Glomerular visceral epithelial cell (primary cell): Measurements from ENCODE around the gene MOCS1.

Experiments used
- DNase-seq: peaks from one replicate; pipeline ENCODE4 v3.0.0-alpha.2; 2016; ENCODE audit errors: extremely low spot score

Gene MOCS1

GRCh38 chr6:39924283-39924682, 10.0 kb downstream of the MOCS1 start:
- no peak for DNase-seq

DNA sequence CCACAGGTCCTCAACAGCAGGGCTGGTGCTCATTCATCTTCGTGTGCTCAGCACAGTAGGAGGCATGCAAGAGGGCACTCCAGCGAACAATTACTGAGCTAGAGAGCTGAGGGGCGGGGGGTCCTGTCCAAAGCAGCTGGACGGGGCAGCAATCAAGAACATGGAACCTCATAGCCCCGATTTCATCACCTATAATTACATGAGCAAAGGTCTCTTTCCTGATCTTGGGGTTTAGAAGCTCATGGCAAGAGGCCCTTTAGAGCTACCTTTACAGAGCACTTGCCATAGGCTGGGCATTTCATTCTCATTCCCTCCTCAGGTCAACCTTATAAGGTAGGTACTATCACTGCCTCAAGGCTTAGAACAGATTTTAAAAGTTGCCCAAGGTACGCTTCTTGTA, 10.4 kb downstream of the MOCS1 start:
- no peak for DNase-seq

GRCh38 chr6:39923394-39923793, 10.9 kb downstream of the MOCS1 start:
- DNase-seq = peak; percentile 62

DNA sequence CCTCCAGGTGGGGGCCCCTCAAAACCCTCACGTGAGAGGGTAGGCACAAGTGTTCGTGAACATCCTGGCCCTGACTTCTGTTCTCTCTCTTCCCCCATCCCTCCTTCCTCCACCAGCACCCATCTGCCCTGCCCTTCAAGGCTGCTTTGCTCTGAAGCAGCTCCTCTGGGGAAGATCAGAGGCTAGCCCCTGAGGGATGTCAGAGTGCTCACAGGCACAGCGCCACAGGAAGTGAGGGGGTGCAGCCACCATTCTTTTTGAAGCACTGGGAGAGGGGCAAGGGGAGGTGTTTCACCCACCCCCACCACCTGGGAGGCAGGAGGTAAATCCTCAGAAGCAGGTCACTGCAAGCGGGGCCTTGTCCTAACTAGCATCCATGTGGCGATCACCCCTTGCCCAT, 11.4 kb downstream of the MOCS1 start:
- DNase-seq = no peak

DNA sequence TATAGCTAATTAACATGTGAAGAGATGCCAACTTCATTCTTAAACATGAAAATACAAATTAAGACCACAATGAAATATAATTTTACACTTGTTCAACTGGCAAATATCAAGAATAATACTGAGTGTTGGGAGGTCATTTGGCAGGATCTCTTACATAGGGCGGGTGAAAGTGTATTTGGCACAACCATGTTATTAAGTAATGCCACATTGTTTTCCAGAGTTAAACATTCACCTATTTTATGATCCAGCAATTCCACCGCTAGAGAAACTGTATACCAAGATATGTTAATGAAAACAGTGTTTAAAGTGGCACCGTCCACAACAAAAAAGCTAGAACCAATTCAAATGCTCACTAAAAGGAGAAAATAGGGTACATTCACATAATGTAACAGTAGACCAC, 14.1 kb downstream of the MOCS1 start:
- no peak for DNase-seq

GRCh38 chr6:39918831-39919230, 15.4 kb downstream of the MOCS1 start:
- no peak for DNase-seq

GRCh38 chr6:39917981-39918380, 16.3 kb downstream of the MOCS1 start:
- DNase-seq = no peak

DNA sequence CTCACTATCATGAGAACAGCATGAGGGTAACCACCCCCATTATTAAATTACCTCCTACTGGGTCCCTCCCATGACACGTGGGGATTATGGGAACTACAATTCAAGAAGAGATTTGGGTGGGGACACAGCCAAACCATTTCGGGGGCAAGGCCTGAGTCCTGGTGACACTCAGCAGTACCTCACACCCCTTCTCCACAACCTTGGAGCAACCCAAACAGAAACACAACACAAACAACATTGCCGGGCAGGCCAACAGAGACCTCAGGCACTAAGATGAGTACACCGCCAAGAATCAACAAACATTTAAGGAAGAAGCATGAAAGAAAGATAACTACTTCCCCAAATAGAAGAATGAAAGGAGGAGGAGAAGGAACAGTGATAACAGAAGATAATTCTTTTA, 16.9 kb downstream of the MOCS1 start:
- no peak for DNase-seq

- no peak for DNase-seq
These were observed 18.4 kb downstream of the MOCS1 start for GRCh38 chr6:39915866-39916265.

GRCh38 chr6:39914239-39914638, 20.0 kb downstream of the MOCS1 start:
- DNase-seq = no peak

- DNase-seq = no peak
These were observed 20.8 kb downstream of the MOCS1 start for GRCh38 chr6:39913391-39913916.

DNA sequence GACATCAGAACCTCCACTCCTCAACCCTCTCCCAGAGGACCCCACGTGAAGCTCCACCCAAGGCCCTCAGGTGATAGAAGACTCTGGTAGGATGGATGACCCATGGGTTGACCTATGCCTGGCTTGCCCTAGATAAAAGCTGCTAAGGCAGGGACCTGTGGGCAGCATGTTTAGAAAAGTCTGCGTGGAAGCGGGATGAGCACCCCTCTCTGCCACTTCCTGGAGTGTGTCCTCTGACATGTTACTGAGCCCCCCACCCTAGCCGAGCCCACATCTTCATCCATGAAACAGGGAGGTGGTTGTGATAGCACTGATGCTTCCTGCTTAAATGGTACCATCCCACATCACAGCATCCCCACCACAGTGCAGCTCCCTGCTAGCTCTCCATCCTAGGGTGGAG, 21.8 kb downstream of the MOCS1 start:
- no peak for DNase-seq

DNA sequence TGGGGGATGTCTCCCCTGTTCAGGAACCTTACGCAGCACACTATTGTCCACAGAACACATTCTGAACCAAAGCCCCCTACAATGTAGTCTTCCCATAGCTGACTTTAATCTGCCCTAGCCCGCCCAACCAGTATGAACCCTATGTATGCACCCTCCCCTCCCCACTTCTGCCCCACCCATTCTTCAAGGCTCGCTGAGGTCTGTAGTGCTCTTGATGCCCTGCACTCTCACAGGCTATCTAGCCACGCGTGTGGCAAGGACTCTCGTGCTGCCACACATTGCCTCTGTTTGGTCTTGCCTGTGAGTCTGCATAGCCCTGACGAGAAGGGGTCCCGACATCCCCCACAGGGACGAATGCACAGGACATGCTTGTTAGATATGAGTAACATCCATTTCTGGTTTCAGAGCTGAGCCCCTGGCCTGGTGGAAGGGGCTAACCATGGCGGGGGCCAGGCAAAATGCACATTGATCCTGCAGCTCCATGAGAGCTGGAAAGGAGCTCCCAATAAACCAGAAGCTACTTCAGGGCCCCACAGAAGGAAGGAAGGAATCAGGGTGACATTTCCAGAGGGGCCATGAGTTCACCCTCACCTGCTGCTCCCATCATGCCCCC, 22.6 kb downstream of the MOCS1 start:
- DNase-seq = no peak

GRCh38 chr6:39910744-39911143, 23.5 kb downstream of the MOCS1 start:
- DNase-seq = no peak

- DNase-seq = no peak
These were observed 24.1 kb downstream of the MOCS1 start for GRCh38 chr6:39910164-39910563.

- no peak for DNase-seq
These were observed 24.6 kb downstream of the MOCS1 start for GRCh38 chr6:39909701-39910100.

- no peak for DNase-seq
These were observed 25.3 kb downstream of the MOCS1 start for GRCh38 chr6:39908838-39909583.

DNA sequence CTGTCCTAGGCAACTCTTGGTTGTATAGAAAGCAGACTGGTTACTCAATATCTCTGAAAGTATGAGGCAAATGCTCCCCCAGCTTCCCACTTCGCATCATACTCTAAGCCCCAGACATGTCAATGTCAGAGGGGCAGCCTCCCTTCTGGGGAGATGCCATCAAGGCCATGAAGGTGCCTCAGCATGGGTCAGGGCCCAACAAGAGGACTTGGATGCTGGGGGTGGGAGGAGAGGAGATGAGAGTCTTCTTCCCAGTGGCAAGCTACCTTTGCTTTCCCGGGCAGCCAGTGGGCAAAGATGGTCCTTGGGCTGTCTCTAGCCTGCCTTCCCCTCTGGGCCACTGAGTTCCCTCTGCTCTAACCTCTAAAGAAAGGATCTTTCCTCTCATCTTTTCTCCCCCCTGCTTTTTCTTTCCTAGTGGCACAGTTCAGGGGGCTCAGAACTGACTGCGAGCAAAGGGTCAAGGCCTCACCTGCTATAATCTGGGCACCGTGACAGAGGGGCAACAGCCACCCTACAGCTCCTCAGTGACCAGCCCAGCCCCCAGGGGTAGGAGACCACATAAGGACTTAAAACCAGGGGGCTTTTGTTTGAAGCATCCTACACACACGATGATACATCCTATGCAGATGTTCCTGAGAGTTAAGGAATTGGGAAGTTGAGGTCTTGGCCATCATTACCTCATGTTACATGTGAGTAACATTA, 26.2 kb downstream of the MOCS1 start:
- no peak for DNase-seq

GRCh38 chr6:39906318-39906761, 27.9 kb downstream of the MOCS1 start:
- no peak for DNase-seq

DNA sequence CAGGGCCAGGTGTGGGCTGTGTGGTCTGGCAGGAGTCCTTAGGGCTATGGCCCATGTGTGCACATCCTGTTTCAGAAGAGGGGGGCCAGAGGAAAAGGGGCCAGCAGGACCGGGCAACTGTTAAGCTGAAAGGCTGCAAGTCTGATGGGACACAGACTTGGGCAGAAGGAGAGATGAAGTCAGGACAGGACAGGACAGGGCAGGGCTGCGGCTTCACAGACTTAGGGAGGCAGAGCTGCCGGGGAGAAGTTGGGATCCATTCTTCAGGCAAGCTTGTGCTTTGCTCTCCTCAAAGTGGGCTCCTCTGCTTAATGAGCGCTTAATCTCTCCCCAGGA, 28.7 kb downstream of the MOCS1 start:
- no peak for DNase-seq

DNA sequence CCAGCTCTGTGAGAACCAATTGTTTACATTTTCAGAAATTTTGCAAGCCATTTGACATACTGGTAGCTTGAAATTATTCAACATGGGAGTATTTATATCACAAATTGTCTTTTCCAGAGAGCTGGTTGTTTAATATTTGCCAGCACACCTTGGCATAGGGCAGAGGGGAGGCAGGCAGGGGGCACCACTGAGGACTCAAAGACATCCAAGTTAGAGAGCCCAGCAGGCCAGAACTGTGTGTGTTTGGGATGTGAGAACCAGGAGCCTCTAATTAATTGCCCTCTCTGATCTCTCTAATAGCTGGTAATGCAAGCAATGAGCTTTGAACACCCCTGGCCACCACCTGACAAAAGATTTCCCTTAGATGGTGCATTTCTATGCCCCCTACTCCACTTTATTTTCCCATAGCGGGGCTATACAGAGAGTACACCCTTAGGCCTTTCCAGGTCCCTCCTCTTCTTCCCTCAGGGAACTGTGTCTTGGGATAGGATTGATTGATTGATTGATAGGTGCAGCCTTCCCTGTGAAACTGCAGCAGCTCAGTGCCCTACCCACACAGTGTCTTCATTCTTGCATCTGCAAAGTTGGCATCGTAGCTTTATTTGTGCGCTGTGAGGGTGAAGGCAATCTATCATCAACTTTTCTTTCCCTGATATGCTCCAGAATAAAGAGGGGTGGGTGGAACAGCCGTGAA, 29.2 kb downstream of the MOCS1 start:
- DNase-seq = no peak

DNA sequence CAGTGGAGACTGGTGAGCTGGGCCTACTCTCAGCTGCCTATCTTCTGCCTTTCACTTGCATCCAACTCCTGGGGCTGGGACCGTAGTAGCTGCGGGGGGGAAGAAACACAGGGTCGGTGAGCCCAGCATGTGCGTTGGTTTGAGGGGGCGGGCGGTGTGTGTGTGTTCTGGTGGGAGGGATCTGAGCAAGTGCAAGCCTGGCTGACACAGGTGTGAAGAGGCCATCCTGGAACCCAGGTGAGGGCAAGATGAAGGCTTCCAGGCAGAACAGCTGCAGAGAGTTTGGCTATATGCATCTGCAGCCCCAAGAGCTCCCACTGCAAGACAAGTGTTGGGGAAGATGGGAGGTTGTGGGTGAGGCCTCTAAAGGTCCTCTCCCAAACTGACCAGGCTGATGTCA, 30.6 kb downstream of the MOCS1 start:
- no peak for DNase-seq
